HL-60 (cell line): ENCODE measurements around the gene NSL1.

Source experiments
- CTCF ChIP-seq: IDR thresholded peaks from one replicate; pipeline ENCODE4 v1.5.1; 2011; ENCODE audit warnings: low read length, control low read depth, inconsistent platforms; ENCODE audit not compliant: insufficient read depth
- POLR2AphosphoS5 ChIP-seq: IDR thresholded peaks from 2 replicates; pipeline ENCODE4 v1.6.1; 2012; ENCODE audit warnings: low read depth
- SPI1 ChIP-seq: IDR thresholded peaks from 2 replicates; pipeline ENCODE4 v1.6.1; 2012; ENCODE audit warnings: low read depth, mild to moderate bottlenecking, borderline replicate concordance
- TF ChIP-seq, protein P1 (sequence below): IDR thresholded peaks from 2 replicates; pipeline ENCODE4 v1.6.1; 2012; ENCODE audit warnings: low read depth; ENCODE audit not compliant: insufficient replicate concordance

- TF ChIP-seq CTCF (no peak), SPI1 (no peak), POLR2AphosphoS5 (no peak)
- TF ChIP-seq, protein P1, sequence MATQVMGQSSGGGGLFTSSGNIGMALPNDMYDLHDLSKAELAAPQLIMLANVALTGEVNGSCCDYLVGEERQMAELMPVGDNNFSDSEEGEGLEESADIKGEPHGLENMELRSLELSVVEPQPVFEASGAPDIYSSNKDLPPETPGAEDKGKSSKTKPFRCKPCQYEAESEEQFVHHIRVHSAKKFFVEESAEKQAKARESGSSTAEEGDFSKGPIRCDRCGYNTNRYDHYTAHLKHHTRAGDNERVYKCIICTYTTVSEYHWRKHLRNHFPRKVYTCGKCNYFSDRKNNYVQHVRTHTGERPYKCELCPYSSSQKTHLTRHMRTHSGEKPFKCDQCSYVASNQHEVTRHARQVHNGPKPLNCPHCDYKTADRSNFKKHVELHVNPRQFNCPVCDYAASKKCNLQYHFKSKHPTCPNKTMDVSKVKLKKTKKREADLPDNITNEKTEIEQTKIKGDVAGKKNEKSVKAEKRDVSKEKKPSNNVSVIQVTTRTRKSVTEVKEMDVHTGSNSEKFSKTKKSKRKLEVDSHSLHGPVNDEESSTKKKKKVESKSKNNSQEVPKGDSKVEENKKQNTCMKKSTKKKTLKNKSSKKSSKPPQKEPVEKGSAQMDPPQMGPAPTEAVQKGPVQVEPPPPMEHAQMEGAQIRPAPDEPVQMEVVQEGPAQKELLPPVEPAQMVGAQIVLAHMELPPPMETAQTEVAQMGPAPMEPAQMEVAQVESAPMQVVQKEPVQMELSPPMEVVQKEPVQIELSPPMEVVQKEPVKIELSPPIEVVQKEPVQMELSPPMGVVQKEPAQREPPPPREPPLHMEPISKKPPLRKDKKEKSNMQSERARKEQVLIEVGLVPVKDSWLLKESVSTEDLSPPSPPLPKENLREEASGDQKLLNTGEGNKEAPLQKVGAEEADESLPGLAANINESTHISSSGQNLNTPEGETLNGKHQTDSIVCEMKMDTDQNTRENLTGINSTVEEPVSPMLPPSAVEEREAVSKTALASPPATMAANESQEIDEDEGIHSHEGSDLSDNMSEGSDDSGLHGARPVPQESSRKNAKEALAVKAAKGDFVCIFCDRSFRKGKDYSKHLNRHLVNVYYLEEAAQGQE = no peak
These were observed 93.0 kb downstream of the NSL1 start for GRCh38 chr1:212698467-212699103.
